Transverse colon (tissue), 4 donors: ENCODE results near the gene ADK. TPM values are rescaled to one million over a fixed set of nuclear protein-coding genes. Genes with fewer than 3 reads are reported as not detected.

Experiments used
- DNase-seq: peaks from one replicate; pipeline ENCODE4 v3.0.0-alpha.2; 2019
- H3K27ac ChIP-seq, 4 donors: fragments of 200-600 bp; sonication (generic); 2 replicates each; pipeline ENCODE4 v1.5.1; 2016 to 2018; ENCODE audit warnings: inconsistent platforms in 4 of 4
- H3K27me3 ChIP-seq: fragments of 200-600 bp; sonication (generic); 2 replicates; pipeline ENCODE4 v1.5.1; 2017; ENCODE audit warnings: inconsistent platforms
- H3K36me3 ChIP-seq, 4 donors: fragments of 200-600 bp; sonication (generic); 2 replicates each; pipeline ENCODE4 v1.5.1; 2017 to 2019; ENCODE audit warnings: inconsistent platforms in 4 of 4
- H3K4me1 ChIP-seq, 4 donors: fragments of 200-600 bp; sonication (generic); 2 replicates each; pipeline ENCODE4 v1.5.1; 2017 to 2020; ENCODE audit warnings: inconsistent platforms in 4 of 4
- H3K4me3 ChIP-seq, 4 donors: fragments of 200-600 bp; sonication (generic); 1 replicate in 1 of 4; 2 replicates in 3 of 4; pipeline versions ENCODE4 v1.5.1 to v1.6.1; 2017 to 2019; ENCODE audit warnings: inconsistent platforms in 4 of 4
- H3K9me3 ChIP-seq, 2 donors: fragments of 200-600 bp; sonication (generic); 2 replicates each; pipeline ENCODE4 v1.5.1; 2017 to 2019; ENCODE audit warnings: inconsistent platforms in 2 of 2
- CTCF ChIP-seq, 5 experiments: fragments of 200-600 bp in 3 of 5; fragments of 450-650 bp in 2 of 5; sonication (generic) in 3 of 5; IDR thresholded peaks; 1 replicate in 2 of 5; 2 replicates in 3 of 5; pipeline ENCODE4 v1.5.1; 2016 to 2017; ENCODE audit warnings: antibody characterized with exemption in 5 of 5, inconsistent platforms in 3 of 5, mild to moderate bottlenecking in 2 of 5, moderate library complexity in 1 of 5
- EP300 ChIP-seq: sonication (generic); formaldehyde crosslinking; IDR thresholded peaks from one replicate; pipeline ENCODE4 v1.6.1; 2017; ENCODE audit warnings: antibody characterized with exemption, low read depth
- POLR2A ChIP-seq: fragments of 450-650 bp; IDR thresholded peaks from one replicate; pipeline ENCODE4 v1.6.1; 2016; ENCODE audit warnings: antibody characterized with exemption, mild to moderate bottlenecking, moderate library complexity
- POLR2AphosphoS5 ChIP-seq, 3 donors: sonication (generic); formaldehyde crosslinking; IDR thresholded peaks; one replicate each; pipeline ENCODE4 v1.6.1; 2016; ENCODE audit warnings: antibody characterized with exemption in 3 of 3
- WGBS, 2 donors: methylation state at CpG; one replicate each; pipeline ENCODE4 v1.1.5; 2018; ENCODE audit warnings: low coverage in 1 of 2; 5-methylcytosine and 5-hydroxymethylcytosine counted together
- in situ Hi-C, 4 donors: fragments of 200-750 bp; cut with MboI; loops; one replicate each; pipeline versions ENCODE4 v1.15.0 to v1.15.1; 2017; ENCODE audit warnings: low sequenced_read_pairs in 3 of 4, low pct_ligation_motif_present in 1 of 4, low pct_unique_long_range_greater_than_20kb in 1 of 4
- intact Hi-C: fragments of 100-400 bp; cut with DNase I; formaldehyde crosslinking; loops from one replicate; pipeline ENCODE4 v1.15.1; 2023; ENCODE audit warnings: low total_unique reads
- total RNA-seq, 4 donors: library from RNA; depleted of rRNA; stranded (reverse); fragments of >200 nt; gene quantifications; one replicate each; pipeline ENCODE4 v1.1.0, GENCODE V29; 2016

Gene ADK
- total RNA-seq, 4 donors from 2014 or later, result 6.8 to 25.2 (median 14.8) TPM

GRCh38 chr10:74705358-74705980, 554.4 kb downstream of the ADK start:
- no peak for TF ChIP-seq EP300
- TF ChIP-seq CTCF (IDR thresholded peaks at IDR 0.05), result no peak
- no peak for TF ChIP-seq POLR2A
- Histone ChIP-seq H3K9me3 (no peaks in the 10 kb centered on the region), H3K27ac (no peak overlapping the region), H3K36me3 (no peaks in the 10 kb centered on the region), H3K27me3 (no peaks in the 10 kb centered on the region), H3K4me3 (no peak overlapping the region), H3K4me1 (no peaks in the 10 kb centered on the region)
- in situ Hi-C loops, result no loop called here
- WGBS, 2 donors, result 69 to 70% methylated on average over 3 of the region's 3 CpGs
- no peak for DNase-seq
- intact Hi-C loops, result no loop called here

- Histone ChIP-seq H3K4me1 (no peaks in the 10 kb centered on the region), H3K27me3 (no peaks in the 10 kb centered on the region), H3K4me3 (no peak overlapping the region), H3K27ac (no peak overlapping the region), H3K9me3 (no peaks in the 10 kb centered on the region), H3K36me3 (no peaks in the 10 kb centered on the region)
- intact Hi-C loops (no loop called here), in situ Hi-C loops (no loop called here)
- TF ChIP-seq POLR2AphosphoS5 (IDR thresholded peaks at IDR 0.05) (no peak), EP300 (no peak), POLR2A (no peak), CTCF (IDR thresholded peaks at IDR 0.05) (no peak)
- WGBS, 2 donors, result 97 to 100% methylated on average over 2 to 3 of the region's 3 CpGs
- no peak for DNase-seq
Observed at GRCh38 chr10:74706966-74707365, 555.9 kb downstream of the ADK start.

- TF ChIP-seq EP300, result no peak
- no peak for TF ChIP-seq POLR2A
- TF ChIP-seq CTCF (IDR thresholded peaks at IDR 0.05), result no peak
- TF ChIP-seq POLR2AphosphoS5 (IDR thresholded peaks at IDR 0.05), result no peak
- Histone ChIP-seq H3K27ac (no peak overlapping the region), H3K4me1 (no peaks in the 10 kb centered on the region), H3K27me3 (no peaks in the 10 kb centered on the region), H3K36me3 (no peaks in the 10 kb centered on the region), H3K9me3 (no peaks in the 10 kb centered on the region), H3K4me3 (no peak overlapping the region)
- DNase-seq, result no peak
- in situ Hi-C loops (no loop called here), intact Hi-C loops (no loop called here)
- 94% methylated on average over 2 of the region's 2 CpGs for WGBS, 2 donors
Observed at GRCh38 chr10:74708246-74708645, 557.2 kb downstream of the ADK start.

GRCh38 chr10:74718208-74718607, 567.2 kb downstream of the ADK start:
- DNase-seq, result no peak
- Histone ChIP-seq H3K27me3 (no peaks in the 10 kb centered on the region), H3K9me3 (peaks cover 11 to 21% of the 10 kb centered on the region in 2 donors), H3K36me3 (no peaks in the 10 kb centered on the region), H3K4me1 (no peaks in the 10 kb centered on the region), H3K4me3 (no peak overlapping the region), H3K27ac (no peak overlapping the region)
- intact Hi-C loops, result no loop called here
- in situ Hi-C loops, result no loop called here
- WGBS, 2 donors, result 100% methylated on average over 1 of the region's 1 CpG
- TF ChIP-seq POLR2AphosphoS5 (IDR thresholded peaks at IDR 0.05) (no peak), POLR2A (no peak), EP300 (no peak), CTCF (IDR thresholded peaks at IDR 0.05) (no peak)
